Lower leg skin (tissue), 3 donors: ENCODE data around the gene CC2D2A.

Experiments
- CTCF ChIP-seq, 3 donors: fragments of 450-650 bp; IDR thresholded peaks; one replicate each; pipeline ENCODE4 v1.5.1; 2016; ENCODE audit warnings: antibody characterized with exemption in 3 of 3, mild to moderate bottlenecking in 3 of 3, moderate library complexity in 2 of 3
- POLR2A ChIP-seq, 2 donors: fragments of 450-650 bp; IDR thresholded peaks; one replicate each; pipeline ENCODE4 v1.6.1; 2016 to 2017; ENCODE audit warnings: antibody characterized with exemption in 2 of 2, mild to moderate bottlenecking in 1 of 2, moderate library complexity in 1 of 2

GRCh38 chr4:15598644-15599043, 129.0 kb downstream of the CC2D2A start:
- TF ChIP-seq CTCF (IDR thresholded peaks at IDR 0.05) (no peak), POLR2A (IDR thresholded peaks at IDR 0.05) (no peak)
